HT1080 (cell line): ENCODE data around the gene CLK3. TPM values are rescaled to one million over a fixed set of nuclear protein-coding genes. Genes with fewer than 3 reads are reported as not detected.

Source experiments
- total RNA-seq: library from RNA; depleted of rRNA; stranded (reverse); fragments of >200 nt; shearing (Covaris generic); gene quantifications from 2 replicates; pipeline ENCODE4 v1.2.3, GENCODE V29; 2014; rRNA removed

CLK3 gene
- total RNA-seq, 1 experiment from 2014 or later: 110 TPM

Other genes starting within 250 kb of the CLK3 start
- 0.80 and 0.87 TPM in 2 replicates for gene CYP11A1, start 248.2 kb upstream of the CLK3 start, total RNA-seq
- gene SEMA7A, start 181.9 kb upstream of the CLK3 start, total RNA-seq: 197 and 212 TPM in 2 replicates
- gene UBL7, start 154.7 kb upstream of the CLK3 start, total RNA-seq: 160 and 187 TPM in 2 replicates
- 3.5 and 4.9 TPM in 2 replicates for gene ARID3B, start 74.6 kb upstream of the CLK3 start, total RNA-seq
- gene EDC3, start 80.2 kb downstream of the CLK3 start, total RNA-seq: 7.0 and 16.7 TPM in 2 replicates
- 1.3 and 2.5 TPM in 2 replicates for gene CYP1A1, start 109.7 kb downstream of the CLK3 start, total RNA-seq
- gene CYP1A2, start 133.0 kb downstream of the CLK3 start, total RNA-seq: not detected in 2 replicates
- gene CSK, start 166.2 kb downstream of the CLK3 start, total RNA-seq: 39.3 and 50.7 TPM in 2 replicates
- gene LMAN1L, start 197.0 kb downstream of the CLK3 start, total RNA-seq: 0.05 TPM in 1 of 2 replicates, not detected in the other
- 0.10 and 0.26 TPM in 2 replicates for gene CPLX3, start 210.8 kb downstream of the CLK3 start, total RNA-seq
- gene ULK3, start 227.3 kb downstream of the CLK3 start, total RNA-seq: 44.0 and 47.1 TPM in 2 replicates